ENCODE data around the gene TLE1.
"Not testable (repeated sequence)": the region's sequence is repeated elsewhere in the genome, so short reads cannot be mapped to it uniquely, and the experiment has no call there.

TLE1 gene

GRCh38 chr9:81652058-81652687, 37.2 kb downstream of the TLE1 start:
- DNase-seq (ENCODE audit: low read depth in 2 of 2) = no peak

DNA sequence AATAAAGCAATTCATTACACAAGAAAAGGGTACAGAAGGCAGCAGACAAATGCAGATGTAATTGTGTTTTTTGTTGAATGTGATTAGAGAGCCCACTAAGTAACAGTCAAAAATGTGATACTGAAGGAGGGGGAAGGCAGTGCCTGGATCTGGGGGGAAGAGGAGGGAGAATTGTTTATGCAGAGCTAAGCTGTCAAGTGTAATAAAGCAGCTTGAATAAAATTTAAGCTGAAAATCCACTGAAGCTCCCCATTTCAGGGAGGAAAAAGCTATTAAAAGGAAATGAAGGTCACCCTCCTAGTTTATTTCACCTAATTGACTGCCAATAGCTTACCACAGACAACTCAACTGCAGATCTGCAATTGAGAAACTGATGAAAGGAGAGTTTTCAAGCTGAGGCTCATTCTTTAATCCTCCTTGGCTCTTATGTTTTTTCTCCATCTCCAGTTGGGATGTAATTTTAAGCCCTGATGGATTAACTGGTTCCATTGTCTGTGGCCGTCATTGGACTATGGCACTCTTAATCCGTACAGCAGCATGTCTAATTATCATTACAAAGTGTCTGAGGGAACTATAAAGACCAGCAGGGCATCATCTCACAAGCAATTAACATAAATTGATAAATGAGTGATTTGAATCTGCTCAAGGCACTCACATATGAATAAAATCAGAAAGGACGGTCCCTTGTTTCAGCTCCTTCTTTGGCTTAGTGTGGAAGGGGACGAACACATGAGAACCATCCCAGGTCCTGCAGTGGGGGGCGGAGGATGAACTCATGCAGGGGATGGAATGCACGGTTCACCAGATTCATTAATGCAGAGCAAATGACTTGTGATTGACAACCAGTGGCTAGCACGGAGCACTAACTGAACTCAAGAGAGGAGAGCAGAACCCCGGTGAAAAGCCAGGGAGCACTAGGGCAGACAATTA, 38.5 kb downstream of the TLE1 start:
- no peak for DNase-seq (ENCODE audit: low read depth in 2 of 2)

DNA sequence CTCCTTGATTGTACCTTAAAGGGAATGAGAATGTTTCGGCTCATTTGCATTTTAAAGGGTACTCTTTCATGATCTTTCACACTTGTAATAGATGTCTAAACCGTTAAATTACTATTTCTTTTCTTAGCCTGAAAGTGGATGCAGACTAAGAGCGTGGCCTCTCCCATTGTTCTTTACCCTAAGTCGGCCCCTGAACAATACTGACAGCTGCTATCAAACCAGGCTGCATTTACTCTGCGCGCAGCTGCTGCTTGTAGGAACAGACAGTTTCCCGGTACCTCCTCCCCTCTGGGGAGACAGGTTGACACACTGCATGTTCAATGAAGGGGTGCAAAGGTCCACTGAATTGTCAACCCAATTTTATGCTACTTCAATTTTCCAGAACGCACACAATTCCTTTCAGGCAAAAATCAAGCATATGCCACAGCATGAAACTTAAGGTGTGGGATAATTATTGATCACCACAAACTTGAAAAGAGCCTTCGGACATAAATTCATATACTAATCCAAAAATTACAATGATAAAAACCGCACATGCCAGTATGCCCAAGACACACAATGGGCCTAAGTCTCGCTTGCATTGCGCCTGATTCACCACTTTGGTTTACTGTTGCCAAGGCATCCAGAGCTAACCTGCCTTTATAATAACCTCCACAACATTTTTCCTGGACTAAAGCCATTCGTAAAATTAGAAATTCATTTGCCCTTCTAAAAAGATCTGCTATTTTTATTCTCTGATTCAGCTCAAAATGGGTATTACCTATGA, 39.7 kb downstream of the TLE1 start:
- no peak for DNase-seq (ENCODE audit: low read depth in 2 of 2)

DNA sequence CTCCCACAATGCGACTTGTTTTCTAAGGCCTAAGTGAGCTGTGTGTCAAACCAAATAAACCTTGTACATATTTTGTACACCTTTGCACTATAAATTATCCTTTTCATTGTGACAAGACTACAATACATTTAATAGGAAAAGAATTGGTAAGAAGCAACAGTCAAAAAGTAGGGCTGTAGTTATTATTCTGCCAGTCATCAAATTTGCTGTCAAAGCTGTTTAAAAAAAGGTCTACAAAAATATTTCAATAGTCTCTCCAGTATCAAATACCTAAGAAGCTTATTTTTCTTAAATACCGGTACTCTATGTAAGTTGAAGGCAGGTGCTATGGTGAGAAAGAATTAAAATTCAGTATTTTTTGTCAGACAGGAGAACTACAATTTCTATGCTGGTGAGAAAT, 40.5 kb downstream of the TLE1 start:
- no peak for DNase-seq (ENCODE audit: low read depth in 2 of 2)

DNA sequence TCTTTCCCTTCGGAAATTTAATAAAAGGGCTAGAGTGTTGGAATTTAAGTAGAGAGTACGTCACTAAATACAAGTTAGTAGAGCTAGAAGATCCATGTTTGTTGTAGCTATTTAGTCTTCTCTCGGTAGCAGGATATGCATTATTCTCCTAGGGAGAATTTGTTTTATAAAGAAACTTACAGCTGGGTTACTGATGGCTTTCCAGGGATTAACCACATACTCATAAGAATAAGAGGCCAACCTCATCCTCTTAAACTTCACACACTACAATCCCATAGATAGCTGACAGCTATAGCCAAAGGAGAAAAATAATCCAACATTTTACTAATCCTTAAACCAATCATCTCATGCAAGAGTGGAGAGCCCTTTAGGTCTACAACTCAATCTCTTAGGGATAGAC, 43.0 kb downstream of the TLE1 start:
- no peak for DNase-seq (ENCODE audit: low read depth in 2 of 2)

GRCh38 chr9:81644513-81644912, 44.8 kb downstream of the TLE1 start:
- DNase-seq (ENCODE audit: low read depth in 2 of 2) = not testable (repeated sequence)

DNA sequence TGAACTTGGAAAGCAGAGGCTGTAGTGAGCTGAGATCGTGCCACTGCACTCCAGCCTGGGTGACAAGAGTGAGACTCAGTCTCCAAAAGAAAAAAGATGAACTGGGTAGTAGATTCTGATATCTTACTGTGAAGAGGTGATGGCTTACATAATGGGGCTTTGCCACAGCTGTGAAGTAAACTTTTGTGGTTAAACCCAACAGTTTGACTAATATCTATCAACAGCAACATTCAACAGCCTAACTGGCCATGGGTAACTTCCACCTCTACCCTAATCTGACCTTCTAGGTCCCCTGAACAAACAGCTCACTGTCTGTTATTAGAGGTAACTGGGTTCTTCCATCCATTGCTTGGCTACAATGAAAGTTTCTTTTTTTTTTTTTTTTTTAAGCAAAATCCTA, 52.1 kb downstream of the TLE1 start:
- no peak for DNase-seq (ENCODE audit: low read depth in 2 of 2)

DNA sequence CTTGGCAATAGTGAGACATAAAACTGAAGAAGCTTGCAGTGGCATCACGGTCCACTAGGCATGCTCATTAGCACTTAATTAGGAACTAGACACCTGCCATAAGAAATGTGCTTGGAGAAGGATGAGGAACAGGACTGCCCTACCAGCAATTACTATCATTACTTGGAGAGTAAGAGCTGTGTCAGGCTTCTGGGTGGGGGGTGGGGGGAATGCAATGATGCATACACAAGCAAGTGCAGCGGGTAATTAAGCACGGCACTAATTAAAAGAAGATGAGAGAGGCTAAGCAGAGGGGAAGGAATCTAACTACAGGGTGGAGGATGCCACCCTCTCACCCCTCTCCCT, 53.1 kb downstream of the TLE1 start:
- no peak for DNase-seq (ENCODE audit: low read depth in 2 of 2)

- no peak for DNase-seq (ENCODE audit: low read depth in 2 of 2)
Observed at GRCh38 chr9:81635521-81636254, 53.7 kb downstream of the TLE1 start.

DNA sequence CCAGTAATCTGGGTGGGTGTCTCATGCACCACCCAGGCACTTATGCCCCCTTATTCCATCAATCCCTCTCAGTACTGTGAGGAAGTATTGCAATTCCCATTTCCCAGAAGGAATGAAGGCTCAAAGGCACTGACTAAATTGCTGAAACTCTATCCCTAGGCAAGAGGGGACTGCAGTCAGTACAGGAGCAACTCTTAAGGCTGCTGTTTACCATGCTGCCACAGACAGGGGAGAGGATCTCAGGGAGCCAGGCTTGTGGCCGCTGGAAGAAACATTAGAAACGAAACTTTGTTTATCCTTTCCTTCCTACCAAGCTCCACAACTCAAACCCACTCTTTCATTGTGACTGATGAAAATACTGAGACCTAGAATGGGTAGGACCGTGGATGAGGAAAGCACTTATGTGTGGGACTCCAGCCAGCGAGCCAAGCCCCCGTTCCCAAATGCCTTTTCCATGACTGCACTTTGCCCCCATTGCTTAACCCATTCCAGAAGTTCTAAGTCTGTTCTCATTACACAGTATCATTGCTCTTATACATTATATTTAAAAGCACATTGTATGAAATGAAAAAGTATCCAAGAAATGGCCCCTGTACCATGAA, 54.3 kb downstream of the TLE1 start:
- DNase-seq (ENCODE audit: low read depth in 2 of 2) = no peak

DNA sequence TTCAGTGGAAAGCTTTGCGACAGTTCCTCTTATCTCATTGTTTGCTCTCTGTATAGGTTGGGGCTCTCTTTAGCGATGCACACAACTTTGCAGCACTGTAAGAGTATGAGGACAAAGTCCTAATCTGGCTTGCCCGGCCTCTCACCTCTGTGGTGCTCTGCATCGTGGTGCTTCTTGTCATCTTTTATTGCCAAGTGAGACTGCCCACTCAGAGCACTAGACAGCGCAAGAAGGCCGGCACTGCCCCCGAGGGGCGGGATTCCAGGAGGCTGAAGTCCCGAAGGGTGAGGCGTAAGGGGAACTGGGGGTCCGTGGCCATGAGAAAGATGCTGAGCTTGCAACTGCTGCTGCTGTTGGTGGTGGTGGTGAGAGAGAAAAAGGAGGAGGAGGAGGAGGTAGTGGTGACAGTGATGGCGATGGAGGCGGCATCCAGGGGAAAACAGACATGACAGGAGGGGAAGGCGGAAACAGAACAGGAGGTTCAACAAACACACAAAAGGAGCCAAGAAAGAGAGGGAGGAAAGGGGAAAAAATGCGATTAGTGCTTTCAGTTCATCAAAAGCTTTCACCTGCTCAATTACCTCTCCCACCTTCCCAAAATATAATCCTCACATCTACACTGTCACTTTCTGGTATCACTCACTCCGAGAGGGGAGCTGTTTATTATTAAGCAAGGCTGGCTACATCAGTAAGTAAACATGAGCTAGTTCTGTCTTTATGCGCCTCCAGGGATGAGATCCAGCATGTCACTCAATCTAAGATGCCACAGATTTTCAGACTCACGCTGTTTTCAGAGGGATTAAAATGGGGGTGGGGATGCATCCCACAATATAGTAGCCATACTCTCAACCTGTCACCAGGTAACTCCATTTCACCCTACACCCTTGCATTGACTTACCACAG, 55.1 kb downstream of the TLE1 start:
- no peak for DNase-seq (ENCODE audit: low read depth in 2 of 2)

DNA sequence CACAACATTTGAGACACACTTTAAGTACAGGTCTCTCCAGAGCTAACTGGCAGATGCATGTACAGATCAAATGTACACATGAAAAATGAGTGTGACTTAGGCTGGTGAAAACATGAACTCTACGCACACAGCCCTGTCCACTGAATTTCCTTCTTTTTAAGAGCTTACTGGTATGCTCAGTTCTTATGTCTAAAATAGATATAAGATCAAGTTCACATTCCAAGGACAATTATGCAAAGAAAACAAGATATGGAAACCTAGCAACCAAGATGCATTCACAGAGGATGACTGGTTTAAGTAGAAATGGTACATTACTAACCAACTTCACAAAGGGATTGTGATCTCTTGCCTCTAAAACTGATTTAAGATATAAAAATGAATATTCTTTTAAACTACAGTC, 56.7 kb downstream of the TLE1 start:
- no peak for DNase-seq (ENCODE audit: low read depth in 2 of 2)

DNA sequence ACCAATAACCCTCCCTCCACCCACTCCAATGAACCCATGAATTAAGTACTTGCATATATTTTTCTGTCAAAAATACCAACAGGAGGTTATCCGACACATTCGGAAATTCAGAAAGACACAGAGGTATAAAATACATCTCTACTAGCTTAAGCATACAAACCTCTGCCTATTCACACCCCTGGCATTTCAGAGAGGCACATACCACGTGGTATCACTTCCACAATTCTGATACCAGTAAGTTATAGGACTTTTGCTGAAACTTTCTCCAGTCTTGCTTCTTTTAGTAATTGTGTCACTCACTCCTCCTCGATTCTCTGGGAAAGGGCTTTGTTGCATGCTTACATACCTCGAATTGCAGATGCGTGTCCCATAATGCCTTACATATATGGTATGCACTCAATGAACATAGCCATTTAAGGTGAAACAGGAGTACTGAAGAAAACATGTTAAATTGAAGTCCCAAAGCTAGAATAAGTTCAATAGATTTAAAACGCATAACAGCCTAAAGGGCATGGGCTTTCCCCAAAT, 58.1 kb downstream of the TLE1 start:
- no peak for DNase-seq (ENCODE audit: low read depth in 2 of 2)

DNA sequence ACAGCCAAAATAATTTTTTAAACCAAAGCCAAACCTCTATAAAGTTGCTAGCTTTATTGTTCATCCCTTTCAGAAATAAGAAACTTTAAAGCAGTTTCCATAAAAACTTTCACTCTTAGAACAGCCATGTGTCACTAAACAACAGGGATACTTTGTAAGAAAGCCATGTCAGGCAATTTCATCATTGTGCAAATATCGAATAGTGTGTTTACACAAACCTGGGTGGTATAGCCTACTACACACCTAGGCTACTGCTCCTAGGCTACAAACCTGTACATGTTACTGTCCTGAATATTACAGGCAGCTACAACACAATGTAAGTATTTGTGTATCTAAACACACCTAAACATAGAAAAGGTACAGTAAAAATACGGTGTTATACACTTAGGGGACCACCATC, 59.9 kb downstream of the TLE1 start:
- DNase-seq (ENCODE audit: low read depth in 2 of 2) = no peak

- DNase-seq (ENCODE audit: low read depth in 2 of 2) = no peak
Observed at GRCh38 chr9:81628897-81629296, 60.5 kb downstream of the TLE1 start.

DNA sequence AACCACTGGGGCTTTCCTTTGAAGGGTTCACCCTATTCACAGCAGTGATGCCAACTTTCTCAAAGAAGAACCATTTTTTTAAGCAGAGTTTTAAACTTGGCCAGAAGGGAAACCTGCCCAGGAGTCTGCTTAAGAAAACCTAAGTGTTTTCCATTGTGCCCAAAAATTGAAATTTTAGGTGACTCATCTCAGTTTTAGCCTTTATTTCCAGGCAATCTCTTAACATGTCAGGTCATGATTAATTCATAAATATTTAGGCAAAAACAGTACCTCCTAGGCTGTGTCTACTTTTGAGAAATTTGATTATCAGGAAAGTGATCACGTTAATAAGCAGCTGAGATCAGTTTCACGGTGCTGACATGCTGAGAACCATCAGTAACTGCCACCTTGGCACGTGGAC, 61.9 kb downstream of the TLE1 start:
- no peak for DNase-seq (ENCODE audit: low read depth in 2 of 2)

- DNase-seq (ENCODE audit: low read depth in 2 of 2) = no peak
Observed at GRCh38 chr9:81626511-81626910, 62.8 kb downstream of the TLE1 start.

- DNase-seq (ENCODE audit: low read depth in 2 of 2) = no peak
Observed at GRCh38 chr9:81625969-81626368, 63.4 kb downstream of the TLE1 start.

- no peak for DNase-seq (ENCODE audit: low read depth in 2 of 2)
Observed at GRCh38 chr9:81623778-81624177, 65.6 kb downstream of the TLE1 start.
